Measurements from ENCODE around the gene NUCB2. TPM values are rescaled to one million over a fixed set of nuclear protein-coding genes. Genes with fewer than 3 reads are reported as not detected.
"Not testable (repeated sequence)": the region's sequence is repeated elsewhere in the genome, so short reads cannot be mapped to it uniquely, and the experiment has no call there.

Gene NUCB2
- total RNA-seq, 1 donor = 109 TPM

DNA sequence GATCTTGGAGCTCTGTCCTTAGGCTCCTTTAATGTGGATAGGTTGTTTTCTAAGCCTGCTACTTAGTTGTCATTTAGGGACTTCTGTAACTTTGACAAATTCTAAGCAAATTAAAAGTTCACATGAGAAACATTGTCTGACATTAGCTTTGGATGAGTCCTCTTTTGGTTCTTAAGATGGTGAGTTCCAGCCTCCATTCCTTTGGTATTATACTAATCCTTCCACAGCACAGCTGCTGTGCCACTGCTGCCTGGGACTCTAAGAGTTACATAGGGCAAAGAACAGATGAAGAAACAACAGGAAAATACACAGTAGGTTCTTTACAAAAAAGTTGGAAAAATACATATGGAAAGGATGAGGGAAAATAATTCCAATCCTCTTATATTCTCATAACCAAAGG is 43.4 kb upstream of the NUCB2 start:
- Histone ChIP-seq H3K4me3 (ENCODE audit: insufficient read depth, low read length) (no peak overlapping the region), H3K36me3 (ENCODE audit: insufficient read depth, low read length) (no peaks in the 10 kb centered on the region), H3K9me3 (ENCODE audit: low read depth, low read length) (no peaks in the 10 kb centered on the region), H3K4me1 (ENCODE audit: insufficient read depth, low read length) (no peaks in the 10 kb centered on the region), H3K27me3 (ENCODE audit: insufficient read depth, low read length) (no peaks in the 10 kb centered on the region), H3K79me2 (ENCODE audit: insufficient read depth, low read length) (no peaks in the 10 kb centered on the region), H4K20me1 (ENCODE audit: insufficient read depth, low read length) (no peaks in the 10 kb centered on the region), H3K4me2 (ENCODE audit: insufficient read depth, low read length) (no peak overlapping the region), H3K27ac (ENCODE audit: low read depth, low read length) (no peak overlapping the region), H2AFZ (ENCODE audit: low read length) (no peak overlapping the region)
- TF ChIP-seq, protein P1, sequence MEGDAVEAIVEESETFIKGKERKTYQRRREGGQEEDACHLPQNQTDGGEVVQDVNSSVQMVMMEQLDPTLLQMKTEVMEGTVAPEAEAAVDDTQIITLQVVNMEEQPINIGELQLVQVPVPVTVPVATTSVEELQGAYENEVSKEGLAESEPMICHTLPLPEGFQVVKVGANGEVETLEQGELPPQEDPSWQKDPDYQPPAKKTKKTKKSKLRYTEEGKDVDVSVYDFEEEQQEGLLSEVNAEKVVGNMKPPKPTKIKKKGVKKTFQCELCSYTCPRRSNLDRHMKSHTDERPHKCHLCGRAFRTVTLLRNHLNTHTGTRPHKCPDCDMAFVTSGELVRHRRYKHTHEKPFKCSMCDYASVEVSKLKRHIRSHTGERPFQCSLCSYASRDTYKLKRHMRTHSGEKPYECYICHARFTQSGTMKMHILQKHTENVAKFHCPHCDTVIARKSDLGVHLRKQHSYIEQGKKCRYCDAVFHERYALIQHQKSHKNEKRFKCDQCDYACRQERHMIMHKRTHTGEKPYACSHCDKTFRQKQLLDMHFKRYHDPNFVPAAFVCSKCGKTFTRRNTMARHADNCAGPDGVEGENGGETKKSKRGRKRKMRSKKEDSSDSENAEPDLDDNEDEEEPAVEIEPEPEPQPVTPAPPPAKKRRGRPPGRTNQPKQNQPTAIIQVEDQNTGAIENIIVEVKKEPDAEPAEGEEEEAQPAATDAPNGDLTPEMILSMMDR (IDR thresholded peaks at IDR 0.05; ENCODE audit: extremely low read depth, low read depth, low read length) = no peak
- no peak for DNase-seq (ENCODE audit: insufficient read length, low spot score, missing footprints)

DNA sequence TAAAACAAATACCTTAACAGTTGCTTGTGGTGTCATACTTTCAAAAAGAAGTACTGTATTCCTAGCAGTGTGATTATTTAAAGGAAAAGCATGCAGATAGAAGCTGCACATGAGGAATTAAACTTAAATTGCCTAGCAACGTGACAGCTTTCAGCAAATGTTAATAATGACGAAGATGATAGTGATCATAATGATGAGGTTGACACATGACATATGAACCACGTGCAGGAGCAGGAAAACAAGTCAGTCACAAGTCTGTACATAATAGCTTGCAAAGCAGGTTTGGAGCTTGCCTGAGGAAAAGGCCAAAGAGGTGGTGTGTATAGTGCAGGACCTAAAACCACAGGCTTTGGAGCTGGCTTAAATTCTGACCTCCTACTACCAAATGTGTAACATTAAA is 38.2 kb upstream of the NUCB2 start:
- H3K79me2 ChIP-seq (ENCODE audit: insufficient read depth, low read length) = no peaks in the 10 kb centered on the region

DNA sequence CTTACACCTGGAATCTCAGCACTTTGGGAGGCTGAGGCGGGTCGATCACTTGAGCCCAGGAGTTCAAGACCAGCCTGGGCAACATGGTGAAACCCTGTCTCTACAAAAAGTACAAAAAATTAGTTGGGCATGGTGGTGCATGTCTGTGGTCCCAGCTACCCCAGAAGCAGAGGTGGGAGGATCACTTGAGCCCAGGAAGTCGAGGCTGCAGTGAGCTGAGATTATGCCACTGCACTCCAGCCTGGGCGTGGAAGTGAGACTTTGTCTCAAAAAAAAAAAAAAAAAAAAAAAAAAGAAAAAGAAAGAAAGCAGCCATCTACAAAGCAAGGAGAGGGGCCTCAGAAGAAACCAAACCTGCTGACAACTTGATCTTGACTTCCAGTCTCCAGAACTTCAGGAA is 36.6 kb upstream of the NUCB2 start:
- DNase-seq (ENCODE audit: insufficient read length, low spot score, missing footprints); H3K79me2 ChIP-seq (ENCODE audit: insufficient read depth, low read length); H3K4me3 ChIP-seq (ENCODE audit: insufficient read depth, low read length); H3K36me3 ChIP-seq (ENCODE audit: insufficient read depth, low read length); H4K20me1 ChIP-seq (ENCODE audit: insufficient read depth, low read length); H3K9me3 ChIP-seq (ENCODE audit: low read depth, low read length); H3K4me1 ChIP-seq (ENCODE audit: insufficient read depth, low read length); H3K4me2 ChIP-seq (ENCODE audit: insufficient read depth, low read length); H3K27ac ChIP-seq (ENCODE audit: low read depth, low read length); H2AFZ ChIP-seq (ENCODE audit: low read length); H3K27me3 ChIP-seq (ENCODE audit: insufficient read depth, low read length): not testable (repeated sequence)

More for the DNA sequence above, 38.2 kb upstream of the NUCB2 start:
- Histone ChIP-seq H3K27me3 (ENCODE audit: insufficient read depth, low read length) (no peaks in the 10 kb centered on the region), H3K36me3 (ENCODE audit: insufficient read depth, low read length) (no peaks in the 10 kb centered on the region), H3K4me3 (ENCODE audit: insufficient read depth, low read length) (no peak overlapping the region), H3K4me1 (ENCODE audit: insufficient read depth, low read length) (no peaks in the 10 kb centered on the region), H3K9me3 (ENCODE audit: low read depth, low read length) (no peaks in the 10 kb centered on the region), H3K27ac (ENCODE audit: low read depth, low read length) (no peak overlapping the region), H2AFZ (ENCODE audit: low read length) (no peak overlapping the region), H4K20me1 (ENCODE audit: insufficient read depth, low read length) (no peaks in the 10 kb centered on the region), H3K4me2 (ENCODE audit: insufficient read depth, low read length) (no peak overlapping the region)
- TF ChIP-seq, protein P1 (IDR thresholded peaks at IDR 0.05; ENCODE audit: extremely low read depth, low read depth, low read length) = no peak
- DNase-seq (ENCODE audit: insufficient read length, low spot score, missing footprints) = no peak

DNA sequence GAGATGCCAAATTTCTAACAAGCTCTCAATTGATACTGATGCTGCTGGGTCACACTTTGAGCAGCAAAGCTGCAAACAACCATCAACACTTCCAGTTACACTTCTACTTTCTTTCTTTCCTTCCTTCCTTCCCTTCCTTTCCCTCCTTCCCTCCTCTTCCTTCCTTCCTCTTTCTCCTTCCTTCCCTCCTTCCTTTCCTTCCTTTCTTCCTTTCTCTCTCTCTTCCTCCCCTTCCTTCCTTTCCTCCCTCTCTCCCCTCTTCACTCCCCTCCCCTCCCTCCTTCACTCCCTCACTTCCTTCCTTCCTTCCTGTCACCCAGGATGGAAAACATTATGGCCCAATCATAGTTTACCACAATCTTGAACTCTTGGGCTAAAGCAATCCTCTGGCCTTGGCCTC is 35.8 kb upstream of the NUCB2 start:
- no peak for DNase-seq (ENCODE audit: insufficient read length, low spot score, missing footprints)
- TF ChIP-seq, protein P1 (IDR thresholded peaks at IDR 0.05; ENCODE audit: extremely low read depth, low read depth, low read length) = no peak
- Histone ChIP-seq H3K79me2 (ENCODE audit: insufficient read depth, low read length) (no peaks in the 10 kb centered on the region), H3K27me3 (ENCODE audit: insufficient read depth, low read length) (no peaks in the 10 kb centered on the region), H4K20me1 (ENCODE audit: insufficient read depth, low read length) (no peaks in the 10 kb centered on the region), H3K4me1 (ENCODE audit: insufficient read depth, low read length) (no peaks in the 10 kb centered on the region), H3K36me3 (ENCODE audit: insufficient read depth, low read length) (no peaks in the 10 kb centered on the region), H3K27ac (ENCODE audit: low read depth, low read length) (no peak overlapping the region), H3K9me3 (ENCODE audit: low read depth, low read length) (no peaks in the 10 kb centered on the region), H2AFZ (ENCODE audit: low read length) (no peak overlapping the region), H3K4me3 (ENCODE audit: insufficient read depth, low read length) (no peak overlapping the region), H3K4me2 (ENCODE audit: insufficient read depth, low read length) (no peak overlapping the region)

DNA sequence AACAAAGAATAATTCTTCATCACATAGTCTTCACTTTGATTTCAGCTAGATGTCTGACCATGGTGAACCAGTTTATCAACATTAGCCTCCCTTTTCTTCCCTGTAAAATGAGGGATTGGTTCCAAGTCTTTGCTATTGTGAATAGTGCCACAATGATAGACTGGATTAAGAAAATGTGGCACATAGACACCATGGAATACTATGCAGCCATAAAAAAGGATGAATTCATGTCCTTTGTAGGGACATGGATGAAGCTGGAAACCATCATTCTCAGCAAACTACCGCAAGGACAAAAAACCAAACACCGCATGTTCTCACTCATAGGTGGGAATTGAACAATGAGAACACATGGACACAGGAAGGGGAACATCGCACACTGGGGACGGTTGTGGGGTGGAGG is 33.6 kb upstream of the NUCB2 start:
- H4K20me1 ChIP-seq (ENCODE audit: insufficient read depth, low read length); H3K4me2 ChIP-seq (ENCODE audit: insufficient read depth, low read length); H3K79me2 ChIP-seq (ENCODE audit: insufficient read depth, low read length); DNase-seq (ENCODE audit: insufficient read length, low spot score, missing footprints); H2AFZ ChIP-seq (ENCODE audit: low read length); H3K36me3 ChIP-seq (ENCODE audit: insufficient read depth, low read length); H3K4me1 ChIP-seq (ENCODE audit: insufficient read depth, low read length); H3K27ac ChIP-seq (ENCODE audit: low read depth, low read length); H3K9me3 ChIP-seq (ENCODE audit: low read depth, low read length); H3K27me3 ChIP-seq (ENCODE audit: insufficient read depth, low read length); H3K4me3 ChIP-seq (ENCODE audit: insufficient read depth, low read length): not testable (repeated sequence)

Data from osteoblast (primary cell).